HEK293T (cell line): ENCODE results near the gene EXOSC7.

Source experiments
- FOXK2 ChIP-seq: fragments of 450-650 bp; IDR thresholded peaks from 2 replicates; pipeline ENCODE4 v1.6.1; 2016; ENCODE audit warnings: mild to moderate bottlenecking
- LEF1 ChIP-seq: fragments of 450-650 bp; IDR thresholded peaks from 2 replicates; pipeline ENCODE4 v1.6.1; 2017; ENCODE audit warnings: mild to moderate bottlenecking, borderline replicate concordance

DNA sequence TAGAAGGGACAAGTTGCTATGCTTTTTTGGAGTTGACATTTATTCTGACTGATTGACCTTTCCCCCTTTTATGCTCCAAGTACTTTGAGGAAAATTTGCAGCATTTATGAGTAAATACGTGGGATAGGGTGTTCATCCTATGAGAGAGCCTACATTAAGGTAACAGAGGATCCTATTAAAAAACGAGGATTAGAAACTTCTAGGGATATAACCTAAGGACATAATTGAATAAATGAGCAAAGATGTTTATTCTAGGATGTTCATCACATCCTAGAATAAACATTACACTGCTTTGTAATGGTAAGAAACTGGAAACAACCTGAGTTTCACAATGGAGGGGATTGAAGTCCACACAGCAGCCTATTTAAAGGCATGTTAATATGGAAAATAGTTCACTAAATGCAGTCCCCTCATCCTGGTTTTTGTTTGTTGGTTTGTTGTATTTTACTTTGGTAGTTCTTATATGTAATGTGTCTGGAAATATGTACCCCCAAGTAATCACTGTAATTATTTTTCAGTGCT lies 26.2 kb downstream of the EXOSC7 start:
- no peak for TF ChIP-seq FOXK2
- TF ChIP-seq LEF1 = no peak
